ENCODE results near the gene OSBPL6.

GRCh38 chr2:178193496-178193822 is 853 bp upstream of the OSBPL6 start:
- TF ChIP-seq YY1 (IDR thresholded peaks at IDR 0.05) (peak; percentile 51), CTCF (IDR thresholded peaks at IDR 0.05; ENCODE audit: low read depth, low read length, missing input control) (no peak), SP1 (IDR thresholded peaks at IDR 0.05) (peak; percentile 50)

Measured in liver (tissue), 3 donors.